GM18861 (cell line): ENCODE results near the gene DAPK1.

Source experiments
- ATAC-seq: cut with Tn5 transposase; IDR thresholded peaks from one replicate; pipeline ENCODE4 v1.9.1; 2021; ENCODE audit not compliant: unreplicated experiment

The DAPK1 gene

GRCh38 chr9:87587864-87588263, 90.2 kb downstream of the DAPK1 start:
- no peak for ATAC-seq

GRCh38 chr9:87588339-87588738, 90.7 kb downstream of the DAPK1 start:
- ATAC-seq = no peak

- no peak for ATAC-seq
Measured at GRCh38 chr9:87590996-87591395, 93.3 kb downstream of the DAPK1 start.

- ATAC-seq = no peak
Measured at GRCh38 chr9:87592554-87593358, 95.1 kb downstream of the DAPK1 start.

- ATAC-seq = no peak
Measured at GRCh38 chr9:87593359-87593980, 95.8 kb downstream of the DAPK1 start.

GRCh38 chr9:87594194-87594593, 96.5 kb downstream of the DAPK1 start:
- no peak for ATAC-seq

- ATAC-seq = no peak
Measured at GRCh38 chr9:87594662-87595061, 97.0 kb downstream of the DAPK1 start.

- no peak for ATAC-seq
Measured at GRCh38 chr9:87595610-87596009, 97.9 kb downstream of the DAPK1 start.

- ATAC-seq = no peak
Measured at GRCh38 chr9:87596862-87597261, 99.2 kb downstream of the DAPK1 start.

GRCh38 chr9:87597710-87598443, 100.2 kb downstream of the DAPK1 start:
- ATAC-seq = no peak

GRCh38 chr9:87599901-87600610, 102.4 kb downstream of the DAPK1 start:
- no peak for ATAC-seq

GRCh38 chr9:87601176-87601575, 103.5 kb downstream of the DAPK1 start:
- no peak for ATAC-seq

GRCh38 chr9:87601595-87601994, 103.9 kb downstream of the DAPK1 start:
- no peak for ATAC-seq

GRCh38 chr9:87602933-87603643, 105.4 kb downstream of the DAPK1 start:
- ATAC-seq = no peak

- no peak for ATAC-seq
Measured at GRCh38 chr9:87603854-87604490, 106.3 kb downstream of the DAPK1 start.

GRCh38 chr9:87604886-87605588, 107.4 kb downstream of the DAPK1 start:
- no peak for ATAC-seq

- ATAC-seq = no peak
Measured at GRCh38 chr9:87605676-87606075, 108.0 kb downstream of the DAPK1 start.

- no peak for ATAC-seq
Measured at GRCh38 chr9:87606841-87607521, 109.3 kb downstream of the DAPK1 start.

GRCh38 chr9:87607859-87608258, 110.2 kb downstream of the DAPK1 start:
- ATAC-seq = no peak
